ENCODE results near the gene ATG3. TPM values are rescaled to one million over a fixed set of nuclear protein-coding genes. Genes with fewer than 3 reads are reported as not detected.

The ATG3 gene
- total and polyA plus RNA-seq, 2 of the 8 experiments (the other 6 are each of a cell fraction or from before 2014, with no cell fraction given) = 27.3 to 55.3 TPM

- H4K5ac ChIP-seq (ENCODE audit: insufficient read length, low read depth, low read length) = no peak overlapping the region
- H3K36me3 ChIP-seq (ENCODE audit: control insufficient read depth in 2 of 4, insufficient read depth in 4 of 4, low read length in 3 of 4) = no peaks in the 10 kb centered on the region; a peak in 2 of 8 replicates
- H3K56ac ChIP-seq (replicated peaks; ENCODE audit: insufficient read length, low read depth, low read length) = no peak overlapping the region
- H2BK5ac ChIP-seq (ENCODE audit: low read depth, low read length) = no peak overlapping the region
- no peaks in the 10 kb centered on the region for H3K23me2 ChIP-seq (ENCODE audit: low read depth, low read length)
- no peaks in the 10 kb centered on the region for H3K79me2 ChIP-seq (ENCODE audit: control insufficient read depth in 1 of 2, insufficient read depth in 2 of 2, low read length in 2 of 2)
- peaks cover 0 to 1% (median 0%) of the 10 kb centered on the region in 4 experiments; a peak in 1 of 7 replicates for H3K27me3 ChIP-seq (replicated peaks in 1 of 4; ENCODE audit: control insufficient read depth in 3 of 4, extremely low read depth in 1 of 4, insufficient read depth in 3 of 4, low read length in 3 of 4)
- no peak for TF ChIP-seq ATF3 (IDR thresholded peaks at IDR 0.05; ENCODE audit: insufficient read depth, low read depth, low read length)
- no peak for TF ChIP-seq JUND (IDR thresholded peaks at IDR 0.05; ENCODE audit: low read length)
- TF ChIP-seq SP4 (IDR thresholded peaks at IDR 0.05; ENCODE audit: low read length) = no peak
- no peak for TF ChIP-seq TCF12 (IDR thresholded peaks at IDR 0.05; ENCODE audit: low read depth, low read length)
- H2BK20ac ChIP-seq (ENCODE audit: low read length) = no peak overlapping the region
- H2BK15ac ChIP-seq (ENCODE audit: low read length) = no peak overlapping the region
- no peak overlapping the region for H3K18ac ChIP-seq (ENCODE audit: extremely low read depth, low read length)
- H4K91ac ChIP-seq (replicated peaks; ENCODE audit: insufficient read length, low read length) = no peak overlapping the region
- H3K4me1 ChIP-seq (replicated peaks in 1 of 4; ENCODE audit: control insufficient read depth in 3 of 4, insufficient read depth in 4 of 4, low read length in 3 of 4) = 0 out of 7 replicates have a peak, but pooled peaks cover 0 to 2% (median 0%) of the 10 kb centered on the region in 4 experiments
- no peak overlapping the region for H3K4ac ChIP-seq (replicated peaks; ENCODE audit: insufficient read length, low read depth, low read length)
- H3K27ac ChIP-seq (ENCODE audit: low read depth, low read length) = no peak overlapping the region
- no peak overlapping the region for H2AFZ ChIP-seq (ENCODE audit: low read length)
- no peak for FAIRE-seq
- H3K4me2 ChIP-seq (ENCODE audit: insufficient read depth in 1 of 2, low read depth in 2 of 2, low read length in 2 of 2) = no peak overlapping the region
- H4K8ac ChIP-seq (ENCODE audit: extremely low read depth, insufficient read depth, low read length) = no peak overlapping the region
- no peak overlapping the region for H2BK12ac ChIP-seq (ENCODE audit: low read depth, low read length)
- no peaks in the 10 kb centered on the region for H3K79me1 ChIP-seq (ENCODE audit: low read depth, low read length)
- H2AK5ac ChIP-seq (ENCODE audit: low read depth, low read length) = no peak overlapping the region
- H4K20me1 ChIP-seq (replicated peaks in 1 of 2; ENCODE audit: control insufficient read depth in 1 of 2, insufficient read depth in 2 of 2, low read length in 2 of 2) = no peaks in the 10 kb centered on the region
- DNase-seq (ENCODE audit: low read depth in 1 of 2, low spot score in 2 of 2) = no peak
- WGBS, 2 experiments (ENCODE audit: extremely low coverage in 1 of 2, insufficient coverage in 1 of 2, insufficient read length in 1 of 2, insufficient replicate concordance in 2 of 2, low coverage in 1 of 2, low lambda C conversion rate in 2 of 2, missing lambda C conversion rate in 1 of 2) = 41% methylated on average over 2 of the region's 2 CpGs; no CpG with 5 or more reads in 1 of the 2 experiments
- ChIA-PET POLR2A (ENCODE audit: partially characterized antibody) (no interaction called here), CTCF (ENCODE audit: partially characterized antibody) (interaction anchor here (0.9 kb wide), 1 partner anchor 48 kb away, joined by 3 read pairs; no protein-coding TSS in a partner anchor)
- H2BK120ac ChIP-seq (replicated peaks; ENCODE audit: low read depth, low read length) = no peak overlapping the region
- no peak overlapping the region for H3K14ac ChIP-seq (ENCODE audit: insufficient read length)
- H3K9me3 ChIP-seq (ENCODE audit: insufficient read depth in 2 of 2, low read depth in 1 of 2, low read length in 1 of 2) = peaks cover 0 to 6% of the 10 kb centered on the region in 2 experiments; a peak in 2 of 4 replicates
- H3K4me3 ChIP-seq (ENCODE audit: extremely low read depth in 1 of 4, insufficient read depth in 2 of 4, low read depth in 3 of 4, low read length in 4 of 4) = no peak overlapping the region
- H3K23ac ChIP-seq (ENCODE audit: insufficient read length) = no peak overlapping the region
- no peak overlapping the region for H3K9ac ChIP-seq (replicated peaks in 1 of 4; ENCODE audit: extremely low read depth in 1 of 4, low read depth in 3 of 4, low read length in 3 of 4)
Observed at GRCh38 chr3:112505907-112506306, 55.9 kb downstream of the ATG3 start.
